22Rv1 (cell line): ENCODE data around the gene RABGAP1L.
"Not testable (repeated sequence)": the region's sequence is repeated elsewhere in the genome, so short reads cannot be mapped to it uniquely, and the experiment has no call there.

Source experiments
- ZFX ChIP-seq: fragments of 450-650 bp; IDR thresholded peaks from 2 replicates; pipeline ENCODE4 v1.6.1; 2017; ENCODE audit warnings: antibody characterized with exemption, borderline replicate concordance
- TF ChIP-seq, protein P1 (sequence below): fragments of 450-650 bp; IDR thresholded peaks from 2 replicates; pipeline ENCODE4 v1.5.1; 2017; ENCODE audit warnings: mild to moderate bottlenecking

GRCh38 chr1:174693539-174693938 lies 534.2 kb downstream of the RABGAP1L start:
- TF ChIP-seq, protein P1, sequence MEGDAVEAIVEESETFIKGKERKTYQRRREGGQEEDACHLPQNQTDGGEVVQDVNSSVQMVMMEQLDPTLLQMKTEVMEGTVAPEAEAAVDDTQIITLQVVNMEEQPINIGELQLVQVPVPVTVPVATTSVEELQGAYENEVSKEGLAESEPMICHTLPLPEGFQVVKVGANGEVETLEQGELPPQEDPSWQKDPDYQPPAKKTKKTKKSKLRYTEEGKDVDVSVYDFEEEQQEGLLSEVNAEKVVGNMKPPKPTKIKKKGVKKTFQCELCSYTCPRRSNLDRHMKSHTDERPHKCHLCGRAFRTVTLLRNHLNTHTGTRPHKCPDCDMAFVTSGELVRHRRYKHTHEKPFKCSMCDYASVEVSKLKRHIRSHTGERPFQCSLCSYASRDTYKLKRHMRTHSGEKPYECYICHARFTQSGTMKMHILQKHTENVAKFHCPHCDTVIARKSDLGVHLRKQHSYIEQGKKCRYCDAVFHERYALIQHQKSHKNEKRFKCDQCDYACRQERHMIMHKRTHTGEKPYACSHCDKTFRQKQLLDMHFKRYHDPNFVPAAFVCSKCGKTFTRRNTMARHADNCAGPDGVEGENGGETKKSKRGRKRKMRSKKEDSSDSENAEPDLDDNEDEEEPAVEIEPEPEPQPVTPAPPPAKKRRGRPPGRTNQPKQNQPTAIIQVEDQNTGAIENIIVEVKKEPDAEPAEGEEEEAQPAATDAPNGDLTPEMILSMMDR, result not testable (repeated sequence)
- not testable (repeated sequence) for TF ChIP-seq ZFX
